ENCODE measurements around the gene PARD6B.

PARD6B gene

DNA sequence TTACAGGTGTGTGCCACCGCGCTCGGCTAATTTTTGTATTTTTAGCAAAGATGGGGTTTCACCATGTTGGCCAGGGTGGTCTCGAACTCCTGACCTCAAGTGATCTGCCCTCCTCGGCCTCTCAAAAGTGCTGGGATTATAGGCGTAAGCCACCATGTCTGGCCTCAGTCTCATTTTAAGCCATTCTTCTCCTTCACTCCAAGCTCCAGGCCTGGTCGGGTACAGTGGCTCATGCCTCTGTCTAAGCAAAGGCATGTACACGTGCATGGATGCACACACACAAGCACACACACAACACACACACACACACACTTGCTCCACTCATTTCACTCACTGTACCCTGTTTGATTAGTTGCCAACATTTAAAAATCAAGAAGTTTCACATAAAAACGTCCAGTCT is 7.7 kb upstream of the PARD6B start:
- DNase-seq (ENCODE audit: low spot score) (no peak), FAIRE-seq (no peak)

DNA sequence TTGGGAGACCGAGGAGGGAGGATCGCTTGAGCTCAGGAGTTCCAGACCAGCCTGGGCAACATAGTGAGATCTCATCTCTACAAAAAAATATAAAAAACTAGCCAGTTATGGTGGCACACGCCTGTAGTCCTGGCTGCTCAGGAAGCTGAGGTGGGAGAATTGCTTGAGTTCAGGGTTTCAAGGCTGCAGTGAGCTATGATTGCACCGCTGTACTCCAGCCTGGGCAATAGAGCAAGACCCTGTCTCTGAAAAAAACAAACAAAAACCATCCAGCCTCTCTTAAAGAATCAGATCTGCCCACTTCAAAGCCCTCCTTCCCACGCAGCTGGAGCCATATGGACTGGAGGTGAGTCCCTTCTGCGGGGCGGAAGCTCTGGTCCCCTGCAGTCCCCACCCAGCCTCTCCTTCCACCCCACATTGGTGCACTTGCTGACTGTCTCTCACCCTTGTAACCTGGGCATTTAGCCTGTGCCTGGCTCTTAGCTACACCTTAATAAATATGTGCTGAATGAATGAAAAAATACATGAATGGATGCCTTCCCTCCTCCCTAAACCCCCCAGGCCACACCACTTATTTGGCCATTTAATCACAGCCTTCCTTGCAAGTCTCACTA is 7.2 kb upstream of the PARD6B start:
- DNase-seq (ENCODE audit: low spot score) = no peak
- FAIRE-seq = no peak

DNA sequence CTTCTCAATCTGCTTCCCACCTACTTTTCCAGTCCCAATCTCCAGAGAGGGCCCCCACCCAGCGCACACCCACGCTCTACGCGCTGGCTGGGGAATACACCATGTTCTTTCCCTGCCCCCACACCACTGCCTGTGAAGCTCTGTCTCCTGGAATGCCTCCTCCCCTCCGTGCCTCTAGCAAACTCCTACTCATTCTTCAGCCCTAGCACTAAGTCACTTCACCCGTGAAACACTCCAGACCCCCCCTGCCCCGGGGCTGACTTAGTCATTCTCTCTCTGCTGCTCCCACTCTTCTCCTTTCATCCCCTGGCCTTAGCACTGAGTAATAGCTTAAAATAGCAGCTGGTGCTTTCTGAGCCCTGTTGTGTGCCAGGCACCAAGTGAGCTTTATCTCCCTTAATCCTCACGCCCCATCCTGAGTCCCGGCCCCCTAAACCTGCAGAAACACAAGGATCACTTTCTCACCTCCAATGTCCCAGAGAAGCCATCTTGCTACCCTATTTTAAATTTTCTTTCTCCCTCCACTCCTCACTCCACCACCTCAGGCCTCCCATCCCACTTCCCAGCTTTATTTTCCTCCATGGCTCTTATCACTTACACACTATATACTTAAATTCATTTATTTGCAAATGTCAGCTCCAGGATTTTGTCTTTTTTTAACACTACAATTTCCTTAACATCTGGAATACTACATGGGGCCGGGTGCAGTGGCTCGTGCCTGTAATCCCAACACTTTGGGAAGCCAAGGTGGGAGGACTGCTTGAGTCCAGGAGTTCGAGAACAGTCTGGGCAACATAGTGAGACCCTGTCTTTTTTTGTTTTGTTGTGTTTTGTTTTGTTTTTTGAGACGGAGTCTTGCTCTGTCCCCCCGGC is 6.3 kb upstream of the PARD6B start:
- peak; percentile 82 for FAIRE-seq
- peak; percentile 89 for DNase-seq (ENCODE audit: low spot score)

DNA sequence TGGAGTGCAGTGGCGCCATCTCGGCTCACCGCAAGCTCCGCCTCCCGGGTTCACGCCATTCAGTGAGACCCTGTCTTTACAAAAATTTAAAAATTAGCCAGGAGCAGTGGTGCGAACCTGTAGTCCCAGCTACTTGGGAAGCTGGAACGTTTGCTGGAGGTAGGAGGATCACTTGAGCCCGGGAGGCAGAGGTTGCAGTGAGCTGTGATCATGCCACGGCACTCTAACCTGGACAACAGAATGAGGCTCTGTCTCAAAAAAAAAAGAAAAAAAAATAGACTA is 5.7 kb upstream of the PARD6B start:
- DNase-seq (ENCODE audit: low spot score) (no peak), FAIRE-seq (no peak)

DNA sequence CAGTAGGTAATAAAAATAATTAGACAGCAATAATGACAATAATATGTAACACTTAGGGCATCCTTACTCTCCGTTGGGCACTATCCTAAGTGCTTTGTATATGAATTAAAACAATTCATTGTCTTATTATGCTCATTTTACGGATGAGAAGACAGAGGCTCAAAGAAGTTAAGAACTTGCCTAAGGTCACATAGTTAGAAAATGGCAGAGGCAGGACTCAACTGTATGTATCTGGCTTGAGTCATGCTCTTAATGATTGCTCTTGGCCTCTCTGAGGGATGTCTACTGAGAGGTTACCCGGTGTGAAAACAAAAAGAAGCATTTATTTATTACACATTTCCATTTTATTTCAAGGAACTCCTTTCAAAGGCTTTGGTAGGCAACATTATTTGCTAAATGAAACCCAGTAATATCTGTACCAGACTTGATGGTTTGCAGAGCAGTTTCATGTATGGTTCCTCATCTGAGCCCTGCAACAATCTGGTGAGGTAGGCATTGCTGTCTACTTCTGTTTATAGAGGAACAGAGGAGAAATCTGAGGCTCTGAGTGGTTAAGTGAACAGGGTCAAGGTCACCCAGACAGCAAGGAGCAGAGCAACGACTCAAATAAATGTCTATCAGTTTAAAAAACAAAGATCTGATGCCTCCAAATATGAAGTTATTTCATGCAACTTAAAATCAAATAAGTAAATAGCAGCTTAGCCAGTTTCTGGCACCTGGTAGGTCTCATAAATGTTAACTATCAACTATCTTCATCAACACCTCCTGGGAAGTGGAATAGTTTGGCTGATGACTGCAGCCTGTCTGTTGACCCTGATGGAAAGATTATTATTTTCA is 4.2 kb upstream of the PARD6B start:
- DNase-seq (ENCODE audit: low spot score) (no peak), FAIRE-seq (no peak)

DNA sequence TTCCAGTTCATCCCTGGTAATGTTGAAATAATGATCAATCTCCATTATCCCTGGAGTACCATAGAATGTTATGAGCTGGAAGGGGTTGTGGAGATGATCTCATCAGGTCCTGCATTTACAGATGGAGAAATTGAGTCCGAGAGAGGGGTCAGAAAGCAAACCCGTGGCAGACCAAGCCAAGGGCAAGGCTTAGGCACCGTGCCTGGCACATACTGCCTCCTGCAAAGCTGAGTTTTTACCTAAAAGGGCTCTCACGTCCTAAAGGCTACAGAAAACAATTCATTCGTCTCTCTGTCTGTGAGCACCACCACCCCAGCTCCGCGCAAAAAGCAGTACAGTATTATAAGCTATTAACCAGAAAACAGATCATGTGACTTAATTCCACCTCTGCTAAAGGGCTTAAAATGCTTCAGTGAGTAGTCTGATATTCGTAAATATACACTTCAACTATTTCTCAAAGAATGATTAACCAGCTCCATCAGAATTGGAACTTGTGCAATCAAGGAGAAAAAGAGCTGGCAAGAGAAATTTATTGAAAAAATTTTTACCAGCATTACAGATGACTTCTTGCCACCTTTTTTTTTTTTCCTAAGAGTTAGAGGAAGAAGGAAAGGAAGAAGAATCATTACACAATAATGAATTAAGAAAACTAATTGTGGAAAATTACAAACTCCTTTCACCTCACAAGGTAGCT is 3.4 kb upstream of the PARD6B start:
- FAIRE-seq (no peak), DNase-seq (ENCODE audit: low spot score) (no peak)

DNA sequence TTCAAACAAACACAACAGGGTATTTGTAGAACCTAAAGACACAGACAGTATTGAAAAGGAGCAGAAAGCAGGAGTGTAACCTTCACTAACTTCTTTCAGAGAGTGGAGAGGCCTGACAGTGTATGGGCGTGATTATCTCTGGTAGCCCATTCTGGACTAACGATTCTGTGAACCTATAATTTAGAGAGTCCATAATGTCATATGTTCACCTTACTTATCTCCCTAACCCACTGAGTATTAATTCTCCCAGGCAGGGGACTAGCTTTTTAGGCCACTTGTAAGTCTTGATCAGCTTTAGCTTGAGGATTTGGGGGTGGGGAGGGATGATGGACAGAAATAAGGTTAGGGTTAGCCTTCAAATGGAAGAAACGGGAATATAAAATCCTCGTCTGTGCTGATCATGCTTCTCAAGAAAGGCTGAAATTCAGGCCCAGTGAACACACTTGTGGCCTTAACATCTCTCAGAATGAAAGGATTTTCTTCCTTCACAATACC is 2.8 kb upstream of the PARD6B start:
- DNase-seq (ENCODE audit: low spot score) (no peak), FAIRE-seq (no peak)

DNA sequence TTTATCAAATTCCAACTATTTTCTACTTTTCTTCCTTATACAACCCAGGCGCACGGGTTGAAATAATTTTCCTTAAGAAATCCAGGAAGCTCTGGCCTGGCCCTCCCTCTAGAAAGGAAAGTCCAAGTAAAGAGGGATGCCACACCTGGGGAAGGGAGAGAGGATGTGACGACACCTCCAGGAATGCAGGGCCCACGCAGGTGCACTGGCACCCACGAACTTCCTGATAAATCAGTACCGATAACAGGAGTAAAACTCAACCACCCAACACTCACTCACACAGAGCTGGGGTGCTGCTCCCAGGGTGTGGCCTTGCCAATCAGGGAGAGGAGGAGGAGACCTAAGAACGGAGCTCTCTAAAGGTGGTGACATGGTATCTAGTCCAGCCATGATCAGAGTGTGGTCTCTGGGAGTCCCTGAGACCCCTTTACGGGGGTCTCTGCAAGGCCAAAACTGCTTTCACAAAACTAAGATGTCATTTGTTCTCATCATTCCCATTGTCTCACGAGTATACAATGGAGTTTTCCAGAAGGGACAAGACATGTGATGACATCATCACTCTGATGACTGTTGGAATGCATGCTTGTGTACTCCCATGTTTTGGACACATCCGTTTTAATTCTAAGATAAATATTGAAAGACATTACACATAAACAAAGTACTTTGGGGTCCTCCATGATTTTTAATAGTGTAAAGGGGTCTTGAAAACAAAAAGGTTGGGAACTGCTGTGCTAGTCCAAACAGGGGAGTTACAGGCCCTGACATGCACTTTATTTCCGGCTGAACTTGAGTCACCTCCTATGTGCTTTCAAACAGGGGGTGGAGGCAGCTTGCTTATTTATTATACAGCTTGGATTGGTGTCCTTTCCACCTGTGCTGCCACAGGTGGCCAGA is 2.2 kb upstream of the PARD6B start:
- DNase-seq (ENCODE audit: low spot score) (no peak), FAIRE-seq (no peak)

DNA sequence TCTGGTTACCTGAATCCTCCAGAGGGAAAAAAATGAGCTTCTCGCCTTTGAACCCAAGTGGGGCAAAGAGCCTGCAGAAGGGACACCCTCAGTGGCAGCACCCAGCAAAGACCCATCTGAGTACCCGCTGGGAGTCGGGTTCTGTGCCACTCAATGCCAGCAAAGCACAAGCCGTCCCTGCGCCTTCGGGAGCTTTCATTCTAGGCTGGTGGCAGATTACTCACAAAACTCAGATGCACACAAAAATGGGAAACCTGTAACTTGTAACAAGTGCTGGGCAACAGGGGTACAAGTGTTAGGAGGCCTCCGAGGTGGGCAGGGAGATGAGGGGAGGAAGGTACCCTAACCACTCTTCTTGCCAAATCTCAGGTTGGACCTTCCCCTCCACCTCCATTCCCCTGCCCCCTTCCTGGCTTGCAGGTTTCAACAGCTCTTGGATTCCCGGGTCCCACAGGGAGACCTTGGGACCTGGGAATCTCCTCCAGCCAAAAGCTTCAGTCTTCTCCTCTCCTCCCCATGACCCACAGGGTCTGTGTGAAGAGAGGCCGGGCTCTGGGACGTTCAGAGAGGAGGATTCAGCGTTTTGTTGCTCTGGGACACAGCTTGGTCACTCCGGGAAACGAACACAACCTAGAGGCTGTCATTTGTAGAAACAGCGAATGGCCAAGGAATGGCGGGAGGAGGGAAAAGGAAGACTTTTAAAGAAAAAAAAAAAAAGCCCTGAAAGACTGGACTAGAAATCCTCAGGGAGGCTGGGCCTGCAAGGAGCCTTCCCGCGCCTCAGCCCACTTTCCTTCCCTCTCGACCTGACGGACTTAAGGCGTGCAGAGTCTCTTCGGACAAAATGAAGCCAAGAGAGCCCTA is 1.2 kb upstream of the PARD6B start:
- FAIRE-seq = no peak
- no peak for DNase-seq (ENCODE audit: low spot score)

DNA sequence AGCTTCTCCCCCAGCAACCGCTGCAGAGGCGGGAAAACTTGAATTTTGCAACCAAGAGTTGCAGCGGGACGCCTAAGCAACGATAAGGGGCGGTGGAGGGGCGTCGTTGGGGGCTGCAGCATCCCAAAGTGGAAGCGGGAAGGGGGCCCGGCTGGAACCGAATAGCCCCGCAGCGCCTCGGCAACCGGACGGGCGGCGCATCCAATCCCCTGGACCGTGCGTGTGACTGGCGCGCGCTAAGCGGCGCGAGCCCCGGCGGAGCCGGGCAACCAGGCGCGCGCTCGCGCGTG is 670 bp upstream of the PARD6B start:
- FAIRE-seq (no peak), DNase-seq (ENCODE audit: low spot score) (no peak)

DNA sequence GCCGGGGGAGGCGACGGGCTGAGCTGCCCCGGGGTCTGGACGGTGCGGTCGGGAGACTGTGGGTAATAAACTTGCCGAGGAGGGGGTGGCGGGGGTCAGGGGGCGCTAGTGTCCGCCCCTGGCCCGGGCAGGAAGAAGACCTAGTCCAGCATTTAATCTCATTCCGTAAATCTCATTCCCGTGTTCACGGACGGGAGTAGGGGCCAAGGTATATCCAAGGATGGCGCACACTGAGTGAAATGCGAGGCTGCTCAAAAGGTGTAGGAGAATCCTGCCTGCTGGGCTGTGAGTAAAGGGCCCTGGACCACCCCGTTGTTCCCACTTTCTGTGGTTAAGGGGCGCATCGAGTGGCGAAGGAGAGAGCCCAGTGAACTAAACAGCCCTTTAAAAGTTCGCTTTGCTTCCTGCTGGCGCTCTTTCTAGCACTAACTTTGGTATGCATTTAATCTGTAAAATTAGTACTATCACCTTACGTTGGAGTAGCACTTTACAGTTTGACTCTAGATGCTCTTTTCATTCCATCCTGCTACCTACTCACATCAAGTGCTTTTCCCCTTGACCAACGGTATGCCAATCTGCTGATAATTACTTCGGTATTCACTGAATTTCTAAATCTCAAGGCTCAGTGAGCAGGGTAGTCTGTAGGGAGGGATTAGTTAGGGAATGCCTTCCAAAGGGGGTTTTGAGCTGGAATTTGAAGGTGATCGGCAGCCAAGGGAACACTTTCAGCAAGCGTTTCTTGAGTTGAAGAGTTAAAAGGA is 730 bp downstream of the PARD6B start:
- DNase-seq (ENCODE audit: low spot score) (no peak), FAIRE-seq (no peak)

DNA sequence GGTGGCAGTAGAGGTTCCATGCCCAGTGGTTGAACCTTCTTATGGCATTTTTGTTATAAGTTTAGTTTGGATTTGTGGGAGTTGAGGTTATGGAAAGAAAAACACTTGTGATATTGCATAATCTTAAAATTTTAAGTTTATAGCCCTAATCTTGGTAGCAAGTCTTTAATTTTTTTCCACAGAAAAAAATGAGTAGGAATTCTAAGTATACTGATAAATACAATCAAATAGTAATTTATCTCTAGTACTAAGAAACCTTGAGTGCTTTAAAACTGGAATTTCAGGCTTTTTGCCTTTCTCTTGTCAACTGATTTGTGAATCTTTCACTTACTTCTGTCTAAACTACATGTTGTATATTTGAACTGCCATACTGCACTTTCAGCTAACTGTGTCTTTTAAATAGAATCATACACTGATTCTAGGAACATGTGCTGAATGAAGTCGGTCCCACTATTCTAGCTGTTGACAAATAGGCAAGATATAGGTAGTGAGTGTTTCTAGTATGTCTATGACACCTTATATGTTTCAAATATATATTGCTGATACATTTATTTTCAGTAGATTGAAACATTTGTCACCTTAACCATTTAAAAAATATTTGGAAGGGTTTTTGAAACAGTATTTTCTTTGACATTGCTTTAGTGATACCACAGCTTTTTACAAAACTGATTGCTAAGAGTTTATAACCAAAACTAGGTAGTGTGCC is 2.4 kb downstream of the PARD6B start:
- FAIRE-seq = no peak
- DNase-seq (ENCODE audit: low spot score) = no peak

DNA sequence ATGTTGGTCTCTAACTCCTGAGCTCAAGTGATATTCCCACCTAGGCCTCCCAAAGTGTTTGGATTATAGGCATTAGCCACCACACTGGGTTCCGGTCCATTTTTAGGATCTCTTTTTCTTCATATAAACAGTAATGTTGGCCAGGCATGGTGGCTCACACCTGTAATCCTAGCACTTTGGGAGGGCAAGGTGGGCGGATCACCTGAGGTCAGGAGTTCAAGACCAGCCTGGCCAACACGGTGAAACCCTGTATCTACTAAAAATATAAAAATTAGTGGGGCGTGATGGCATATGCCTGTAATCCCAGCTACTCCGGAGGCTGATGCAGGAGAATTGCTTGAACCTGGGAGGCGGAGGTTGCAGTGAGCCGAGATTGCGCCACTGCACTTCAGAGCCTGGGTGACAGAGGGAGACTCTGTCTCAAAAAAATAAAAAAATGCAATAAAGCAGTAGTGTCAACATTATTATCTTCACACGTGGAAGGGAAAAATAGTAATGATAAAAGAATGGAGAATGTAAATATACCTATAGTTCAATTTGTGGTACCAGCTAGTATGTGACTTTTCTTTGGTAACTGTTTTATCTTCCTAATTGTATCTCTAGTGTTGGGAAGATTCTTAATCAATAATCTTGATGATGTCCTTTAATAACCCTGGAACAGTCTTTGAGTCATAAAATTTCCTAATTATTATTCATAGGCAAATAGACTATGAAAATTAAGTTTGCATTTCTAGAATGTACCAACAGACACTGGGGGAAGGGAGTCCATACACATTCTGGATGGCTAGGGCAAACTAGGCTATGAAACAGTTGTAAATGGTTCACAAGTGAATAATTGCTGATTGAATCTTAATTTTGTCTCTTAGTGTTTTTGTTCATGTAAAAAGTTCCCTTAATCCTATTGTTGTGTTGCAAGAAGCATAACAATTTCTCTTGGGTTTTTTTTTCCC is 3.6 kb downstream of the PARD6B start:
- FAIRE-seq = no peak
- no peak for DNase-seq (ENCODE audit: low spot score)

DNA sequence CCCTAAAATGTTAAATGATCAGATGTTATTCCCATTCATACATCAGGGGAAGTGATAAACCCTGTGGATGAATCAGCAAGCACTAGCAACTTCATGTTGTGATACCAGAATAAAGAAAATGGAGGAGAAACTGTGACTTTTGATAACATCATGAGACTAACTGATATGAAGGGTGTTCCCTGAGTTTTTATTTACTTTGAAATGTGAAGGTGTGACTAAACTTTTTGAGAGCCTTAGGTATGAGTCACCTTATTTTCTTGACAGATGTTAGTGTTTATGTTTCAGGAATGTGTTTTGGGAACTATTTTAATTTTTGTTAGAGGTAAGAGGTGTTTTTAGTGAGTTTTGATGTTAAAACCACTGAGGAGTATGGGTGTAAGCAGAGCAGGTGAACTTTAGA is 4.4 kb downstream of the PARD6B start:
- no peak for DNase-seq (ENCODE audit: low spot score)
- no peak for FAIRE-seq

DNA sequence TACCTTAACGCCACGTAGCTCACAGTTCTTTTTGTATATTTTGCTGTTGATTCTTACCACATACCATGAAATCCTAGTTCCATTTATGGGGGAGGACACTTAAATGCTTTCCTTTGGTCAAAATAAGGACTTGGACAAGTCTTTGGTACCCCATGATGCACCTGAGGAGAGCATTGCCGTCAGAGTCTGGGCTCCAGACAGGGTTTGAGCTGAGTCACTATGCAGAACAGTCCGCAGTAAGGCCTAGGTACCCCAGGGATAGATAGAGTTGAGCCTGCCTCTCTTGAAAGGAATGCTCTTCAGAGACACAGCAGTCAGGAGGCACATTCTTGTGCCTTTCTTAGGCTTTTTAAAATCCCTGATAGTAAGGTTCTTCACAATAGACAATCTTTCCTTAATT is 6.0 kb downstream of the PARD6B start:
- DNase-seq (ENCODE audit: low spot score) (no peak), FAIRE-seq (no peak)

DNA sequence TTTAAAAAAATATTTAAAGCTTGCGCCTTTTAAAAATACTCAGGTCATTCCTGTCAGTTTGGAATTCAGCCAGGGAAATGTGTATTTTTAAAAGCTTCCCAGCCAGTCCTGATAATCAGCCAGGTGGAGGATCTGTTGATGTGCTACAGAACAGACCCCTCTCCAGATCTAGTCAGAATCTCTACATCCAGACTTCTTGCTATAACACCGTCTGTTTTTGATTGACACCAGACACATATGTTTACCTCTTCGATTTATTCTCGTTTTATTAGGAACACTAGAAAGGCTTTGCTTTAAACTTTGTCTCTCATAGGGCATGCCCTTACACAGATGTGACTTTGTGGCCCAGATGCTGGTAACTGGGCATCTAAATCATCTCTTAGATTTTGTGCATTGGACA is 11.7 kb downstream of the PARD6B start:
- no peak for FAIRE-seq
- DNase-seq (ENCODE audit: low spot score) = no peak

DNA sequence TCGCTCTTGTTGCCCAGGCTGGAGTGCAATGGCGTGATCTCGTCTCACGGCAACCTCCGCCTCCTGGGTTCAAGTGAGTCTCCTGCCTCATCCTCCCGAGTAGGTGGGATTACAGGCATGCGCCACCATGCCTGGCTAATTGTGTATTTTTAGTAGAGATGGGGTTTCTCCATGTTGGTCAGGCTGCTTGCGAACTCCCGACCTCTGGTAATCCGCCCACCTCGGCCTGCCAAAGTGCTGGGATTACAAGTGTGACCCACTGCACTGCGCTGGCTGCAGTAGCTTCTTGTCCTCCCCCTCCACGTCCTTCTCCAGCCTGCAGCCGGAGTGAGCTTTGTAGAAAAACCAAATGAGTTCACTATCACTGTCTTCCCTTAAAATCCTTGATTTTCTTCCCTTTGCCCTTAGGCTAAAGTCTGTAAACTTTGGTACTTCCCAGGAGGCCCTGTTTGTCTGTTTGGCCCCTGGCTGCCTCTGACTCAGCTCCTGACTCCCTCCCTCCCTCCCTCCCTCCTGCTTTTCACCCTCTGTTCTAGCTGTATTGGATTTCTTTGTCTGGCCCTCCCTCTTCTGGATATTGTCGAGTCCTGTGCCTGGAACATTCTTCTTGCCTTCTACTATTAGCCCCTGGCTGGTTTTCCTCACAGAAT is 12.9 kb downstream of the PARD6B start:
- FAIRE-seq (peak; percentile 9), DNase-seq (ENCODE audit: low spot score) (peak; percentile 90)

Data from urothelium cell line (cell line).